ENCODE data around the gene PAPPA.

DNA sequence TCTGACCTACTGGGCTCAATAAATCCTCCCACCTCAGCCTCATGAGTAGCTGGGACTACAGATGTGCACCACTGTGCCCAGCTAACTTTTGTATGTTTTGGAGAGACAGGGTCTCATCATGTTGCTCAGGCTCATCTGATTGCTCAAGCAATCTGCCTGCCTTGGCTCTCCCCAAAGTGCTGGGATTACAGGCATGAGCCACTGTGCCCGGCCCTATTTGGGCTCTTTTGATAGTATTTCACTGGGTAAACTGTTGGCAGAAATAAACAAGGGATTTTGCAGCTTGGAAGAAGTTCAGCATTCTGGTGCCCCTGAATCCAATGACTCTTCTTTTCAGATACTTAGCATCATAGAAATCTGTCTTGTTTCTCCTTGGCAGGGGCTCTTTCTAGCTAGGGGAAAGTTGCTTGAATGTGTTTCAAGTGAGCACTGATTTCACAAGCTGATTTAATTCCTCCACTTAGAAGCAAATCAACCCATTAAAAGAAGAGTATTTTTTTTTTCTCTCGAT, 146.8 kb downstream of the PAPPA start:
- TF ChIP-seq POLR2AphosphoS5 (IDR thresholded peaks at IDR 0.05; ENCODE audit: low read depth, low read length) (no peak), POLR2A (IDR thresholded peaks at IDR 0.05; ENCODE audit: low read depth, low read length) (no peak)
